TTC549 (cell line): ENCODE results near the gene TET2.

Source experiments
- FAIRE-seq: peaks from 2 replicates; lab custom pipeline; 2012; peaks lifted over from hg19 to GRCh38; lab: Jason Lieb, UNC

TET2 gene

DNA sequence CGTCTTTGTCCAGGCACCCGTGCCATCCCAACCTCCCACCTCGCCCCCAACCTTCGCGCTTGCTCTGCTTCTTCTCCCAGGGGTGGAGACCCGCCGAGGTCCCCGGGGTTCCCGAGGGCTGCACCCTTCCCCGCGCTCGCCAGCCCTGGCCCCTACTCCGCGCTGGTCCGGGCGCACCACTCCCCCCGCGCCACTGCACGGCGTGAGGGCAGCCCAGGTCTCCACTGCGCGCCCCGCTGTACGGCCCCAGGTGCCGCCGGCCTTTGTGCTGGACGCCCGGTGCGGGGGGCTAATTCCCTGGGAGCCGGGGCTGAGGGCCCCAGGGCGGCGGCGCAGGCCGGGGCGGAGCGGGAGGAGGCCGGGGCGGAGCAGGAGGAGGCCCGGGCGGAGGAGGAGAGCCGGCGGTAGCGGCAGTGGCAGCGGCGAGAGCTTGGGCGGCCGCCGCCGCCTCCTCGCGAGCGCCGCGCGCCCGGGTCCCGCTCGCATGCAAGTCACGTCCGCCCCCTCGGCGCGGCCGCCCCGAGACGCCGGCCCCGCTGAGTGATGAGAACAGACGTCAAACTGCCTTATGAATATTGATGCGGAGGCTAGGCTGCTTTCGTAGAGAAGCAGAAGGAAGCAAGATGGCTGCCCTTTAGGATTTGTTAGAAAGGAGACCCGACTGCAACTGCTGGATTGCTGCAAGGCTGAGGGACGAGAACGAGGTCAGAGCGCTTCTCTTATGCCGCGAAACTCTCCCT is at the start of gene TET2:
Gene TET2, plus strand, starts transcription at position 601 of the 740 bp plus-strand sequence. CDS start 87,067 bp downstream, outside the sequence.
- no peak for FAIRE-seq

DNA sequence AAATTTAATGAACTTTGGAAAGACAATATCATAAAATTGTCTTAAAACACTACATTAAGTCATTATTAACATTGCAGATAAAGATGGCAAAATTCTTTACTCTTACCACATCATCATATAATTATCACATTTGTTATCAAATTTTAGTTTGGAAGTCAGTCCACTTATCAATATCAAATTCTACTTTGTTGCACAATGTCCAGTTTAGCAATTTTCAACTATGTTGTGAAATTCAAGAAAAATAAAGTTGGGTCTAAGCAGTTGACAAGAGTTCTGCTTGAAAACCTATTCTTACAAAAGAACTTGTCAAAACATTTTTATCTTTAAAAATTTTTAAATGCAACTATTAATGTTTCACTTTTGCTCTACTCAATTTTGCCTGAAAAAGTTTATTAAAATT is 44.7 kb upstream of the TET2 start:
- FAIRE-seq = no peak

DNA sequence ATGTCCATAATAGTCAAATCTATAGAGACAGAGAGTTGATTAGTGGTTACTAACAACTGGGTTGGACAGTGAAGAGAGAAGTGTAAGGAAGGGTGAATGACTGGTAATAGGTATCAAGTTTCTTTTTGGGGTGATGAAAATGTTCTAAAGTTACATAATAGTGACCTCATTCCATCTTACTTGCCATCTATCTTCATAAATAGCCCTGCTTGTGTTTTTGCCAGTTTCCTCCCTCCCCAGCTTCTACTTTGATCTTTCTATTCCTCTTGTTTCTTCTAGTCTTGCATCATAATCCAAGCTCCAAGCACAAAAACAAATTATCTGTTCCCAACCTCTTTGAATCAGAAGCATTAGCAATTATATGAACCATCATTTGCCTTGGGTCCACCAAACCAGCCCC is 40.2 kb upstream of the TET2 start:
- no peak for FAIRE-seq

DNA sequence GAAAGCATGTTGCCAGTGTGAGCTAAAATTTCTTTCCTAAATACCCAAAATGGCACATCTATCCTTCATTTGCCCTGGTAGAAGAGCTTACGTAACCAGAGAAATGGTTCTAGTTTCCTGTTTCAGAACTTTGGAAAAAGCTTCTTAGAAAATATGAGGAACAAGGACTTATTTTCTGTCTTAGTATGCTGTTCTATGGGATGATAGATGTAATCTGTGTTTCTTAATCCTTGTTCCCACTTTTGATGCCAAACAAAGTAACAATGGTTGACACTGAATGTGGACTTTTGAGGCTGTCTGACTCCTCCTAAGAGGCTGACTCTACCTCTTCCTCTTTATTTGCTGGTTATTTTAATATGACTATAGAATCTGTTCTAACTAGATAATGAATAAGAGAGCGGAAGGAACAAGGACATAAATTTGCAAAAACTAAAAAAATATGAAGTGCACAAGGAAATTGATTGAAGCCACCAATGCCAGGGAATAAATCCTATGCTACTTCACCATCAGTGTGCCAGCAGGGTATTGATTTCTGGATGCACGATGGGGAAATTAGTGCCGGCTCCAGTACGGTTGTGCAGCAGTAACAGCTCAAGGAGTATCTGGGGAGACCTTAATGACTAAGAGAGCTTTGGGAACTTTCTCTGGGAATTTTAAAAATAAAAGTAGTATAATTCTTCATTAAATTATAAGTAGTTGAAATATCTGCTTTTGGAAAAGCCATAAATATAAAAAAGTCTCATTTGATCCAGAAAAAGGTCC is 39.4 kb upstream of the TET2 start:
- no peak for FAIRE-seq

DNA sequence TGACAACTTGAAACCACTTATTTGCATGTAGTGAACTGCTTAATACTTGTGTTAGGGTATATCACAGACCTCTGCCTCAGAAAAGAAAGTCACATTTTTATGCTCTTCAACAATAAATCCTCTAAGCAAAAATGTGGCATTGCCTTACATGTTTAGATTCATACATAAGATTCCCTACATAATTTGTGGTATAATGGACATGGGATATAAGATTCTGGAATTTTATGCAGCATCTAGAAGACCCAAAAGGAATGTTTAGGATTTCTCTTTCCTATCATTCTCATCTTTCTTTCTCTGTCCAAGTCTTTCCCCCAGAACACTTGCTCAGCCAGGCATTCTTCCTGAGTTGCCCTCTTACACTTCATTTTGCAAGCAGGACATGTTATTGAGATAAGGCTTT is 37.7 kb upstream of the TET2 start:
- no peak for FAIRE-seq

DNA sequence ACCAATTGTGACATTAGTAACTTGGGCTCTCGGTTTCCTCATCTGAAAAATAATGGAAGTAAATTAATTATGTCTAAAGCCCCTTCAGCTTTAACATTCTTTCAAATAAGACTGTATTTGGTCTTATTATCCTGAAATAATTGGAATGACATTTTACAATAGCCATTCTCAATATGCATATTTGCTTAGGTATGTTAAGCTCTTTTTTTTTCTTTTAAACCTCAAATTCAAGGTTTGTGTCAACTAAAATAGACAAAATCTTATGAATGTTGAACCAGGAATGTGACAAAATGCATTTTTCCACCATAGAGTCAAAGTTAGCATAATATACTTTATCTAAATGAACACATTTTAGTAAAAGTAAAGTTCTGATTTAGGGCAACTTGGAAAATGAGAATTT is 34.4 kb upstream of the TET2 start:
- no peak for FAIRE-seq

DNA sequence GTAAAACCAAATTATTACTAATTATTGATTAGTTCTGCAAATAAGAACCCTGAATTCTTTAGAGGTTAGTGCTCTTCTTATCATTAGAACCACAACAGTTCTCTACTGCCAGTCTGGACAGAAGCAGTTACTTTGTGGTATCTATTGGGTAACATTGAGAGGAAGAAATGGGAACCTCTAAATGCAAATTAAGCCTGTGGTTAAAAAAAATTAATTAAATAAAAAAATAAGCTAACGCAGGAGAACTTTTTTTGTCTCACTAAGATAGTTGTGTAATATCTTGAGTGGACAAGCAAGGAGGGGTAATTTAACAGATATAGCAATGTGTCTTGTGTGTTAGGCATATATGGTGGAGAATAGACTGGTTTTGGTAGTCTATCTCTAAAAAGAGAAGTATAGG is 32.9 kb upstream of the TET2 start:
- FAIRE-seq = no peak

DNA sequence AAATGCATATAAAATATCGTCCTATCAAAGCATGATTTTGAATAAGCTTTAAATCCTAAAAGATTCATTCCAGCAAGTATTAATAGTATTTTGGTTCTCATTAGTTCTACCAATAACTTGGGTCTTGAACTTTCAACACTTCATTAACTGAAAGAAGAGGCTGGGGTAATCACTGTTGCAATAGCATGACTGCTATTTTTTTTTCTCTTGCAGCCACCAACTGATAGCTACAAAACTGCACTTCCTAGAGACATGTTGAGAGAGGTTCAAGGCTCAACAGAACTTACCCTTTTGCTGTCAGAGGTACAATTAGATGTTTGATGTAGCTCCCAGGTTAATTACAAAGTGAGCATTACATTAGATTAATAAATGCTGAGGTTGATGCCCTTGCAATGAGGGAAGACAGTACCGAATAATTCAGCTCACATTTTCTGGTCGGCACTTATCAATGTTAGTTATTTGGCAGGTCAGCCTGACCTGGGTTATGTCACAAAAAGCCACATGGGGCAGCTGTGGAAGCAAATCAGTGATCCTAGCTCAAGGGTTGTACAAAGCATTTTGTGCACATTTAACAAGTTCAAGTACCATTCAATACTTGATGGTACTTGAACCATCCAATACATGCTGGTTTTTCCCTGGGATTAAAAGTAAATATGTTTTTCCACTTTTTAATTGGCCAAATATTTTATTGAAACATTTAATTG is 29.9 kb upstream of the TET2 start:
- FAIRE-seq = no peak

DNA sequence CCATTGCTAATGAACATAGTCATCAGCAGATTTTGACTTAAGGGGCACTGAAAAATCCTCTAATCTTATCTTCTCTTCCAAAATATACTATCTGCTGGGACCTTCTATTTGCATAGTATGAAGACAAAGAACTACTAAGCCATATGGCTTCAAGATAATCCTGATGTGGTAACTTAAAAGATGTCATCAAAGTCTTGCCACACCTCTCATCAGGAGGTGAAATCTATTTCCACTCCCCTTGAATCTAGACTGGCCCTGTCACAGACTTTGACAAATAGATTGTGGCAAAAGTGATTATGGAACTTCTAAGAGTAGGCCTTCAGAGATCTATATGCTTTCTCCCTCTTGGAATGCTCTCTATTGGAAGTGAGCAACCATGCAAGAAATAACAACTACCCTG is 27.3 kb upstream of the TET2 start:
- no peak for FAIRE-seq

DNA sequence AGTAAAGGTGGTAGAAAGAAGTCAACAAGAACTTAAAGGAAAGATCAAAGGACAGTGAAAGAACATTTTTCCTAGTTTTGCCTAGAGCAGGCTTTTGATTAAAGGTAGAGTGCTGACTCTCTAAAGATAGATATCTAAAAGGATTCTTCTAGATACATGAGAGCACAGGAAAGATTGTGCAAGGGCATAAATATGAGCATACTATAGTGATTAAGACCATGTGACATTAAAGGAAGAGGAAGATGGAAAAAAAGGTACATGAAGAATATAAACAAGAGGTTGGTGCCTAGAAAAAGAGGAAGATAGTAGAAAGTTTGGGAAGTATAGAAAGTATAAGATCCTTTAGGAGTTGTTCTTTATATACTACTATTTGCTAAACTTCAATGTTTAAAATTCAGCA is 26.1 kb upstream of the TET2 start:
- no peak for FAIRE-seq

DNA sequence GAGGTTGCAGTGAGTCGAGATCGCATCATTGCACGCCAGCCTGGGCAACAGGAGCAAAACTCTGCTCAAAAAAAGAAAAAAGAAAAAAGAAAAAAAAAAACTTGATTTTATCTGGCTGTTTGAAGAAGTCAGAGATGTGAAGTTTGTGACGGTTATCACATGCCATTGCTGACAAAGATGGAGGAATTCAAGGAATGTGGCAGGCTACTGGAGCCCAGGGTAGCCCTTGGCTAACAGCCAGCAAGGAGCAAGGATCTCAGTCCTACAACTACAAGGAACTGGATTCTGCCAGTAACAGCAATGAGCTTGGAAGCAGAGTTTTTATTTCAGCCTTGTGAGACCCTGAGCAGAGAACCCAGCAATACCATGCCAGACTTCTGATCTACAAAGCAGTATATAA is 24.3 kb upstream of the TET2 start:
- FAIRE-seq = no peak

DNA sequence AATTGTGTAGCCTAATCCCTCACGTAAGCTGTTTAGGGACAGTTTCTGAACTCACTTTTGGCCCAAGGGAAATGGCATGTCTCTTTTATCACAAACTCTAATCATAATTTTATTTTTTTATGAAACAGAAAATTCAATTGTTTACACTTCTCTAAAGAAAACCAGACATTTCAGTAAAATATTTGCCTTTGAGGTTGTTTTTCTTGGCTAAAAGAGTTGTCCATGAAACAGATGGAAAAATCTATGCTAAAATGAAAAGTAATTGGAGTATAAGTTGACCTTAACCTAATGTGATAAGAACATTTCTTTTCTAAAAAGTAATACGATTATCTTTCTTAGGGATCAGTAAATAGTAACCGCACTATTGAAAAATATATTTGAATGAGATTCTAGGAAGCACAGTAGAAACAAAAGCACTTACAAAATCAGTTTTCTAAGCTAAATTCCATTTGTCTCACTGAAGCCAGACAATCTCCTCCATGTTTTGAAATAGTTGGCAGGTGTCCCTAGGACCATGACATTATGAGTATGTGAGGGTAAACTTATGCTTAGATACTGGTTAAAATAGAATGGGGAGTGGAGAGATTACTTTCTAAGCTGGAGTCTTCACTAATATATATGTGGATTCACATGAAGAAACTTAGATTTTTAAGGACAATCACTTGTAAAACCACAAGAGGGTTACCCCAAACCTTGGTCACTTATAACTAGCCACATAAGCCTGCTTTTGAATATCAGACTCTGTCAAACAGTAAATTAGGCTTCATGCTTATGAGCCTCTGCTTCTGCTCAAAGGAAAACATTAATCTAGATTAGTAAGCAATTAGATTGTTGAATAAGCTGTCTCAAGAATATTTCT is 20.1 kb upstream of the TET2 start:
- FAIRE-seq = no peak

DNA sequence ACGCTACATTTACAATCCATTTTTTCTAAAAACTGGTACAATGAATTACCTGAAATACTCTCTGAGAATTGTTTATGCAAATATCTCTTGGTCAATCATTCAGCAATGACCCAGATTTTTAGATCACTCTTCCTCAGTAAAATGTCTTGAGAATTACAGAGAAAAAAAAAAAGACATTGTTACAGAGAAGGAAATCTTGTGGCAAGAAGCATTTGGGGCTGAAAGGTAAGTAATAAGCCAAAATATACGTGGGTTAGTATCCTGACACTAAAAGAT is 19.6 kb upstream of the TET2 start:
- no peak for FAIRE-seq

DNA sequence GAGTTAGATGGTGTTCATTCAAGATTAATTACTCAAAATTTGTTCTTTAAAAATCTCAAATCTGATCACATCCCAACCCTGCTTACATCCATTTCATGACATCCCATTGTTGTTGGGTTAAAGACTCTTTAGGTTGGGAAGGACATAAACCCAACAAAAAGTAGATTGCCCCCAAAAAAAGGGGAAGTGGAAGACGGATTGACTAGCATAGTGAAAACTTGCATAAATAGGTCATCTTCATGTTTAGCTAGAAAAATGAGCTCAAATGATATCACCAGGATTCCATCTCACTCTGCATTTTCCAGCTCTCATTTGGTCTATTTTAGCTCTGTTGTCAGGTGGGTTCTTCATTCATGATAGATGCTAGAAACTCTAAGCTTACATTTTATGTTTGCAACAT is 18.5 kb upstream of the TET2 start:
- no peak for FAIRE-seq

DNA sequence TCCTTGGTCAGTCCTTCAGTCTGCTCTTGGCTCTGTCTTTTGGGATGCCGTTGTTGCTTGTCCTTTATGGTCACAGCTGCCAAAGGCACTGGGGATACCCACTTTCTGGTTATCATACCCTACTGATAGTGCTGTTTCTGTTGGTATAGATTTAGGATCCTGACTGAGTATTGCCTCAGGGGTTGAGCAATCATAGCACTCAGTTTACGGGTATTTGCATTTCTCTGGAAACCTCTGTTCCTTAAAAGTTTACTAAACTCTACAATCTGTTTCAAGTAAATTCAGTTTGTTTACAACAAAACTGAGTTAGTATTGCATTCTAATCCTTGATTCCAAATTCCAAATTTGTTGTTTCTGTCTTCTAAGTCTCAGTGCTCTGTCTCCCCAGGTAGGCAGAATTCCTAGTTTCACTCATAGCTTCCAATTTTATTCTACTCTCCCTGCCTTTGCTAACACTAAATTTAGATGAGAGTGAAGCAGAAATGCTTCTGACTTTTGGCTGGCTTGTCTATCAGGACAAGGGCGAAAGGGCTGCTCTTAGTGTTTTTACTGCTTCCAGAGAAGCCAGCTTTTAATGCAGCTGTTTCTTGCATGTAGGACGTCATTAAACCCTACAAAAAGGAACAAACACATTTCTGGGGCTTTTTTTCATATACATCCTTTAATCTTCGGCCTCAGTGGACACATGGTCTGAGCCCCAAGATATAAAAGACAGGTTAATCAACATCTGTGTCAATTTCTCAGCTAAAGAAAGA is 17.2 kb upstream of the TET2 start:
- FAIRE-seq = no peak

DNA sequence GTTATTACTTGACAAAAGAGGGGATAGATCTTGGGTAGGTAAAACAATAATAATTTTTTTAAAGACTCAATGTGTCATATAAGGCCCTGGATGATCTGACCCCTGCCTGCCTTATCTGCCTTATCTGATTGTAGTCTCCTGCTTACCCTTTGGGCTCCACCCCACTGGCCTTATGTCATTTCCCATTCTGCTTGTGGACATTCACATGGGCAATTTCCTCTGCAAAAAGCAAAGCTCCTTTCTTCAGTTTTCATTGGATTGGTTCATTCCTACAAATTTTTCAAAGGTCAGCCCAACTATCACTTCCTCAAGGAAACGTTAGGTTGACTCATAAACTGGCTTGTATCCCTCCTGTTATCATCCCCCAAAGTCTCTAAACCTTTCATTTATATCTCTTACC is 15.7 kb upstream of the TET2 start:
- no peak for FAIRE-seq

DNA sequence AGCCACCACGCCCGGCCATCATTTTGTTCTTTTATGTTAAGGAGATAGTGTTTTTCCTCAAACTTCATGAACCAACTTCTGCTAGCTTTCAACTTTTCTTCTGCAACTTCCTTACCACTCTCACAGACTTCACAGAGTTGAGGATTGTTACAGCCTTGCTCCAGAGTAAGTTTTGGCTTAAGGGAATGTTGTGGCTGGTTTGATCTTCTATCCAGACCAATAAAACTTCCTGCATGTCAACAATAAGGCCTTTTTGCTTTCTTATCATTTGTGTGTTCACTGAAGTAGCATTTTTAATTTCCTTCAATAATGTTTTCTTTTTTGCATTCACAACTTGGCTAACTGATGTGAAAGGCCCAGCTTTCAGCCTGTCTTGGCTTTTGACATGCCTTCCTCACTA is 12.7 kb upstream of the TET2 start:
- no peak for FAIRE-seq

DNA sequence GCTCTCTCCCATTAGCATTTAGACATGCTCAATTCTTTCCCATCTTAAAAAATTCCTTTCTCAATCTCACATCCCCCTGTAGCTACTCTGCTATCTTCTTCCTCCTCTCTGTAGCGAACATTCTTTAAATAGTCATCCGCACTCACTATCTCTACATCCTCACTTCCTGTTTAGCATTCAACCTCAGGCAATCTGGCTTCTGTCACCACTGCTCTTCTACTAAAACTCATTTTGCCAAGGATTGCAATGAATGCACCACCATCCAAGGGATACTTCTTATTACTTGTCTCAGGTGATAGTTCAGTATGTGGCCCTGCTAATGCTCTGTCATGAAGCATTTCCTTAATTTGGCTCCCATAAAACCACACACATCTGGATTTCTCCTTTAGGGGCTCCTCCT is 10.9 kb upstream of the TET2 start:
- no peak for FAIRE-seq

DNA sequence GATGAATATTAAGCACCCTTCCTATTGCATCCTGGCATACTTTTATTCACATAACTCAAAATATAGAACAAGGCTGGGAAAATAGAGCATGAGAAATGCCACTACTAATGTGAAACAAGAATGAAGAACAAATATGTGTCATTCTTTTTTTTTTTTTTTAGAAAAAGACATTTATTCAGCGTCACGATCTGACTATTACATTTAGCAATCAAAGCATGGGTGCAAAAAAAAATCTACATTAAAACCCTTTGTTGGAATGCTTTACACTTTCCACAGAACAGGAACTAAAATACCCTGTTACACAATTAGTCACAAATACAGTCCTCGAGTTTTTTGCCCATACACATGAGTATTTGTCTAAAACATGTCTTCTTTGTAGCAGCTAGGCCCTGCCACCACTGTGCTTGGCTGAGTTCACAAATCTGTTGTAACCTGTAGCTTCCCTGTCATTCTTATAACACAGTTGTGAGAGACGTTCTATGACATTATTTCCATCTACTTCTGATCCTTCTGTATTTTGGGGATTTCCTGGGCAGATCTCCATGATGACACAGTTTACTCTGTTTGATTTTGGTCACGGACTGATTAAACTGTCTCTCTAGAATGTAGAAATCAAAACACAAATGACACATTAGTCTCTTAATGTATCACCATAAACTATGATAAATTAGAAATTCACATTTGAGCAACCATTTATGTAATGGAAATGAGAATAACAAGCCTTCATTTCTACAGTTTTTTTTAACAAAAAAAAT is 9.4 kb upstream of the TET2 start:
- no peak for FAIRE-seq

DNA sequence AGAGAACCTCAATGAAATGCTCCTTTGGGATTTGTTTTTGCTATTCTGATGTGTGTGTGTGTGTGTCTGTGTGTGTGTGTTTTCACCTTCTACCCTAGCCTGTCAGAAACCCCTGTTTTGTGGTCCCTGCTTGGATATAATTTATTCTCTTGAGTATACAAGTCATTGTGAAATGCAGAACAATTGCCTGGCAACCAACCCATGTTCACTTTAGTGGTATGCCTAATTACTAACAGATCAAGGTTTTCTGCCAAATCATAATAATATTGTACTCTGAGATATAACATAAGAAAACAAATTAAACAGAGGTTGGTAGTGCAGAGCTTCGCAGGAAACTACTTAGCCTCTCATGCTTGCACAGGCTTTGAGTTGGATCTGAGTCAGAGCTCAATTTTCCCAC is 7.0 kb upstream of the TET2 start:
- no peak for FAIRE-seq
